Measurements from ENCODE around the gene WDFY2. TPM values are rescaled to one million over a fixed set of nuclear protein-coding genes. Genes with fewer than 3 reads are reported as not detected.

The WDFY2 gene
- total RNA-seq, 4 donors from 2014 or later, result 6.0 to 11.3 (median 9.7) TPM

- peaks cover 0 to 3% (median 0%) of the 10 kb centered on the region in 3 donors for H3K36me3 ChIP-seq
- H3K4me3 ChIP-seq, result no peak overlapping the region
- H3K27me3 ChIP-seq, result no peaks in the 10 kb centered on the region
- no peak for TF ChIP-seq POLR2A (IDR thresholded peaks at IDR 0.05)
- TF ChIP-seq, protein P1, sequence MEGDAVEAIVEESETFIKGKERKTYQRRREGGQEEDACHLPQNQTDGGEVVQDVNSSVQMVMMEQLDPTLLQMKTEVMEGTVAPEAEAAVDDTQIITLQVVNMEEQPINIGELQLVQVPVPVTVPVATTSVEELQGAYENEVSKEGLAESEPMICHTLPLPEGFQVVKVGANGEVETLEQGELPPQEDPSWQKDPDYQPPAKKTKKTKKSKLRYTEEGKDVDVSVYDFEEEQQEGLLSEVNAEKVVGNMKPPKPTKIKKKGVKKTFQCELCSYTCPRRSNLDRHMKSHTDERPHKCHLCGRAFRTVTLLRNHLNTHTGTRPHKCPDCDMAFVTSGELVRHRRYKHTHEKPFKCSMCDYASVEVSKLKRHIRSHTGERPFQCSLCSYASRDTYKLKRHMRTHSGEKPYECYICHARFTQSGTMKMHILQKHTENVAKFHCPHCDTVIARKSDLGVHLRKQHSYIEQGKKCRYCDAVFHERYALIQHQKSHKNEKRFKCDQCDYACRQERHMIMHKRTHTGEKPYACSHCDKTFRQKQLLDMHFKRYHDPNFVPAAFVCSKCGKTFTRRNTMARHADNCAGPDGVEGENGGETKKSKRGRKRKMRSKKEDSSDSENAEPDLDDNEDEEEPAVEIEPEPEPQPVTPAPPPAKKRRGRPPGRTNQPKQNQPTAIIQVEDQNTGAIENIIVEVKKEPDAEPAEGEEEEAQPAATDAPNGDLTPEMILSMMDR (IDR thresholded peaks at IDR 0.05), result no peak
- no peaks in the 10 kb centered on the region for H3K4me1 ChIP-seq
- no peak overlapping the region for H3K27ac ChIP-seq
- peaks cover 0 to 3% (median 0%) of the 10 kb centered on the region in 4 donors for H3K9me3 ChIP-seq
- no peak for DNase-seq
Measured at GRCh38 chr13:51745243-51745642, 161.0 kb downstream of the WDFY2 start.

- TF ChIP-seq POLR2A (IDR thresholded peaks at IDR 0.05), result no peak
- TF ChIP-seq, protein P1 (IDR thresholded peaks at IDR 0.05), result no peak
Measured at GRCh38 chr13:51746802-51747201, 162.5 kb downstream of the WDFY2 start.

DNA sequence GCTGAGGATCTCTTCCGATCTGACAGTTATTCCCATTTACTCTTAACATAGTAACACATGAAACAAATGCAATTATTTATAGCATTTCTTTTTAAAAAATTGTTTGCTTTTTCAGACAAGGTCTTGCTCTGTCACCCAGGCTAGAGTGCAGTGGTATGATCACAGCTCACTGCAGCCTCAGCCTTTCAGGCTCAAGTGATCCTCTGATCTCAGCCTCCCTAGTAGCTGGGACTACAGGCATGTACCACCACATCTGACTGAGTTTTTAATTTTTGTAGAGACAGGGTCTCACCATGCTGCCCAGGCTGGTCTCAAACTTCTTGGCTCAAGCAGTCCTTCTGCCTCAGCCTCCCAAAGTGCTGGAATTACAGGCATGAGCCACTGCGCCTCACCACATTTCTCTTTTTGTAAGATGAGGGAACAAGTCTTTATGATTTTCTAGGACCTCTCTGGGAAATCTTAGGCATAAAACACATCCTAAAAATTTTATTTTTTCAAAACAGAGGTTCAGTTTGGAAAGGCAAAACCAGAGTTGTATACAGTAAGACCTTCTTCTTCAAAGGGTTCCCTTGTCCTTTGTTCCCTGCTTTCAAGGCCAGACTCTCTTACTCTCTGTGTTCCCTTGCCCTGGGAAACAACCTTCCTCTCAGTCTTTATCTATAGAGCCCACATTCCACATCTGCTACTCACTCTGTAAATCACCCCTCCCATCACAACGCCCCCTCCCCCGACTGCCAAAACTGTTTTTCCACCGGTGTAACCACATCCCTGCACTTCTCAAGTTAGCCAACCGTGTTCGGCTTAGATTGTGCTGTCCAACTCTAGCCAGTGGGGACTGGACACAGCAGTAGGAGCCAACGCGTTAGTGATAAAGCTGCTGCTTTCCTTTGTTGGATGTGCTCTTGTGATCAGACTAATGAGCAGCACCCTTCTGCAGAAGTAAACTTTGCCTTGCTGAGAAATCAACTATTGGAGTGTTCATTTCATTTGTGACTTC, 163.5 kb downstream of the WDFY2 start:
- H3K27ac ChIP-seq, result no peak overlapping the region
- no peaks in the 10 kb centered on the region for H3K36me3 ChIP-seq

More at GRCh38 chr13:51746802-51747201, 162.5 kb downstream of the WDFY2 start:
- DNase-seq, result no peak
- H3K36me3 ChIP-seq, result no peaks in the 10 kb centered on the region
- no peaks in the 10 kb centered on the region for H3K4me1 ChIP-seq
- no peak overlapping the region for H3K4me3 ChIP-seq
- H3K27ac ChIP-seq, result no peak overlapping the region
- H3K9me3 ChIP-seq, result peaks cover 0 to 3% (median 0%) of the 10 kb centered on the region in 4 donors
- no peaks in the 10 kb centered on the region for H3K27me3 ChIP-seq

DNA sequence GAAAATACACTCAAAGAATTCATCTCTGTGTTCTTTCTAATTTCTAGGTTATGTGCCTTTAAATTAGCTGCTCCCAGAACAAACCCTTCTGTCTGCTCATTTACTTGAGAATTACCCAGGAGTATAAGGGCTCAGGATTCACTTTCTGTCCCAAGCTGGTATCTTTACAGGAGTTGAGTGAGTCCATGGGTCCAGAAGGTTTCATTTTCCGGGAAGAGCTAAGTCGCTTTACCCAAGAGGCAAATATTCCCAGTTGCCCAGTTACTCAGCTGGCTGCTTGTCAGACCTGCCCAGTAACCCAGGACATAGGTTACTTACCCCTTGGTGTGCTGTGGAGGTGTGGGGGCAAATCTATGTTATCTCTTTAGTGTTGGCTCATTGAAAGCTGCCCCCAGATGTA, 172.4 kb downstream of the WDFY2 start:
- no peak overlapping the region for H3K27ac ChIP-seq
- no peak for DNase-seq
- no peaks in the 10 kb centered on the region for H3K27me3 ChIP-seq
- TF ChIP-seq, protein P1 (IDR thresholded peaks at IDR 0.05), result no peak
- no peak for TF ChIP-seq POLR2A (IDR thresholded peaks at IDR 0.05)
- H3K4me1 ChIP-seq, result no peaks in the 10 kb centered on the region
- H3K36me3 ChIP-seq, result peaks cover 0 to 17% (median 0%) of the 10 kb centered on the region in 3 donors
- no peaks in the 10 kb centered on the region for H3K9me3 ChIP-seq
- no peak overlapping the region for H3K4me3 ChIP-seq

More for the DNA sequence above, 163.5 kb downstream of the WDFY2 start:
- Histone ChIP-seq H3K4me3 (no peak overlapping the region), H3K4me1 (no peaks in the 10 kb centered on the region), H3K27me3 (no peaks in the 10 kb centered on the region), H3K9me3 (peaks cover 0 to 3% (median 0%) of the 10 kb centered on the region in 4 donors)
- no peak for TF ChIP-seq POLR2A (IDR thresholded peaks at IDR 0.05)
- TF ChIP-seq, protein P1 (IDR thresholded peaks at IDR 0.05), result no peak
- no peak for DNase-seq

DNA sequence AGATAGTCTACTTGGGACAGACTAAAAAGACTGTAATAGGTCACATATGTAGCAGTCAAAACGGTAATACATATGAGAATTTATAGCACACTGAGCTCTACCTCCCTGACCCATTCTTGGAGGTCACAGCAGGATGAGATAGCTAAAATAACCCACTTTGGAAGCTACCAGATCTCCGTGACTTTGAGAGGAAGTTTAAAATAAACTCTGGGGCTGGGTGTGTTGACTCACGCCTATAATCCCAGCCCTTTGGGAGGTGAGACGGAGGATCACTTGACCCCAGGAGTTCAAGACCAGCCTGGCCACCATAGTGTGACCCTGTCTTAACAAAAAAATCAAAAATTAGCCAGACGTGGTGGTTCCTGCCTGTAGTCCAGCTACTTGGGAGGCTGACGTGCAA, 174.4 kb downstream of the WDFY2 start:
- Histone ChIP-seq H3K4me3 (no peak overlapping the region), H3K9me3 (no peaks in the 10 kb centered on the region), H3K27me3 (no peaks in the 10 kb centered on the region), H3K36me3 (peaks cover 0 to 17% (median 0%) of the 10 kb centered on the region in 3 donors), H3K27ac (no peak overlapping the region), H3K4me1 (no peaks in the 10 kb centered on the region)
- TF ChIP-seq, protein P1 (IDR thresholded peaks at IDR 0.05), result no peak
- no peak for TF ChIP-seq POLR2A (IDR thresholded peaks at IDR 0.05)
- no peak for DNase-seq
